Natural killer cell (primary cell): Measurements from ENCODE around the gene PLA2G4A. TPM values are rescaled to one million over a fixed set of nuclear protein-coding genes. Genes with fewer than 3 reads are reported as not detected.

ENCODE experiments used
- ATAC-seq, 3 donors: fragments of 150-1000 bp in 2 of 3; fragments of 200-7000 bp in 1 of 3; cut with Tn5 transposase; 1 replicate in 1 of 3; 2 replicates in 2 of 3; pipeline ENCODE4 v1.10.0; 2021; ENCODE audit warnings: mild to moderate bottlenecking in 2 of 3, moderate library complexity in 2 of 3
- DNase-seq, 2 donors: peaks; one replicate each; pipeline versions ENCODE4 v3.0.0 to v3.0.0-alpha.2; 2013 to 2021; ENCODE audit warnings: mixed read lengths in 1 of 2
- H3K27ac ChIP-seq: one replicate; pipeline ENCODE4 v1.5.1; 2013; ENCODE audit warnings: mild to moderate bottlenecking, low read length
- H3K27me3 ChIP-seq: one replicate; pipeline ENCODE4 v1.6.1; 2013; ENCODE audit warnings: low read length; ENCODE audit not compliant: control insufficient read depth, insufficient read depth
- H3K36me3 ChIP-seq: one replicate; pipeline ENCODE4 v1.6.1; 2013; ENCODE audit warnings: low read length; ENCODE audit not compliant: control insufficient read depth, insufficient read depth
- H3K4me1 ChIP-seq: one replicate; pipeline ENCODE4 v1.6.1; 2013; ENCODE audit warnings: low read length; ENCODE audit not compliant: control insufficient read depth, insufficient read depth
- H3K4me3 ChIP-seq: one replicate; pipeline ENCODE4 v1.5.1; 2013; ENCODE audit warnings: low read length
- H3K9me3 ChIP-seq: one replicate; pipeline ENCODE4 v1.6.1; 2013; ENCODE audit warnings: low read length; ENCODE audit not compliant: control insufficient read depth, insufficient read depth
- H3K27ac Mint-ChIP-seq, 2 donors: one replicate each; pipeline ENCODE4 v1.8.0; 2022; ENCODE audit warnings: mild to moderate bottlenecking in 2 of 2, mixed read lengths in 2 of 2, moderate library complexity in 1 of 2
- H3K27me3 Mint-ChIP-seq, 2 donors: one replicate each; pipeline ENCODE4 v1.8.0; 2022; ENCODE audit warnings: low read depth in 2 of 2, mixed read lengths in 2 of 2
- H3K36me3 Mint-ChIP-seq: one replicate; pipeline ENCODE4 v1.8.0; 2022; ENCODE audit warnings: mixed read lengths
- H3K4me1 Mint-ChIP-seq, 2 donors: one replicate each; pipeline ENCODE4 v1.8.0; 2022; ENCODE audit warnings: mixed read lengths in 2 of 2
- H3K4me3 Mint-ChIP-seq: one replicate; pipeline ENCODE4 v1.8.0; 2022; ENCODE audit warnings: mild to moderate bottlenecking, moderate library complexity, mixed read lengths
- H3K9me3 Mint-ChIP-seq, 2 donors: one replicate each; pipeline ENCODE4 v1.8.0; 2022; ENCODE audit warnings: mixed read lengths in 2 of 2
- WGBS: methylation state at CpG from one replicate; pipeline ENCODE4 v1.1.7; 2013; ENCODE audit warnings: missing lambda C conversion rate; ENCODE audit not compliant: insufficient coverage; 5-methylcytosine and 5-hydroxymethylcytosine counted together
- intact Hi-C: fragments of 100-400 bp; cut with micrococcal nuclease; formaldehyde crosslinking; loops from one replicate; pipeline ENCODE4 v1.14.2; 2022
- total RNA-seq, 4 donors: library from RNA; stranded (reverse); fragments of 120-200 nt in 1 of 4; gene quantifications; one replicate each; pipeline versions ENCODE4 v1.2.3 to v1.2.4, GENCODE V29; 2013 to 2022
- TF ChIP-seq, protein P1 (sequence below): fragments of 200-600 bp; IDR thresholded peaks from one replicate; pipeline ENCODE4 v1.8.0; 2022; ENCODE audit warnings: antibody characterized with exemption

The PLA2G4A gene
- total RNA-seq, 3 donors from 2014 or later (not counting 1 experiment from before 2014, with no cell fraction given), result 0.33 to 1.3 (median 0.45) TPM

DNA sequence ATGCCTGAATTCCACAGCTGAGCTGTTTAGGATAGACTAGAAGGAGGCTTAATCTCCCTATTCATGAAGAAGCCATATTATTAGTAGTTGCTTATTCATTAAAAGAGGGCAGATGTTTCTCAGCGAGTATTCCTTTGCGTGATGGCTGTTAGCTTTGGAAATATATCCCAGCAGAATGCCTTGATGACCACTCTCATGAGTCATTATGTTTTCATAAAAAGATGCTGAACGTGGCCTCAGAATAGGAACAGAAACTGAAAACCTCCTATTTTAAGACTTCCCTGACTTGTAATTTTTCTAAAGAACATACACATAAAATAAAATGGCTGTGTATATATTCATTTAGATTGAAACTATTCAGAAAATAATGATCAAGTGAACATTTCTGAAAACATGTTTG lies 9.6 kb upstream of the PLA2G4A start:
- H3K36me3 Mint-ChIP-seq, result no peaks in the 10 kb centered on the region
- H3K9me3 ChIP-seq, result no peaks in the 10 kb centered on the region
- no peaks in the 10 kb centered on the region for H3K36me3 ChIP-seq
- H3K4me3 ChIP-seq, result no peak overlapping the region
- TF ChIP-seq, protein P1, sequence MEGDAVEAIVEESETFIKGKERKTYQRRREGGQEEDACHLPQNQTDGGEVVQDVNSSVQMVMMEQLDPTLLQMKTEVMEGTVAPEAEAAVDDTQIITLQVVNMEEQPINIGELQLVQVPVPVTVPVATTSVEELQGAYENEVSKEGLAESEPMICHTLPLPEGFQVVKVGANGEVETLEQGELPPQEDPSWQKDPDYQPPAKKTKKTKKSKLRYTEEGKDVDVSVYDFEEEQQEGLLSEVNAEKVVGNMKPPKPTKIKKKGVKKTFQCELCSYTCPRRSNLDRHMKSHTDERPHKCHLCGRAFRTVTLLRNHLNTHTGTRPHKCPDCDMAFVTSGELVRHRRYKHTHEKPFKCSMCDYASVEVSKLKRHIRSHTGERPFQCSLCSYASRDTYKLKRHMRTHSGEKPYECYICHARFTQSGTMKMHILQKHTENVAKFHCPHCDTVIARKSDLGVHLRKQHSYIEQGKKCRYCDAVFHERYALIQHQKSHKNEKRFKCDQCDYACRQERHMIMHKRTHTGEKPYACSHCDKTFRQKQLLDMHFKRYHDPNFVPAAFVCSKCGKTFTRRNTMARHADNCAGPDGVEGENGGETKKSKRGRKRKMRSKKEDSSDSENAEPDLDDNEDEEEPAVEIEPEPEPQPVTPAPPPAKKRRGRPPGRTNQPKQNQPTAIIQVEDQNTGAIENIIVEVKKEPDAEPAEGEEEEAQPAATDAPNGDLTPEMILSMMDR, result no peak
- no peaks in the 10 kb centered on the region for H3K27me3 Mint-ChIP-seq
- 71% methylated on average over 3 of the region's 3 CpGs for WGBS
- H3K27ac ChIP-seq, result no peak overlapping the region
- no peaks in the 10 kb centered on the region for H3K4me1 ChIP-seq
- DNase-seq, result no peak
- no peaks in the 10 kb centered on the region for H3K27me3 ChIP-seq
- no peak for ATAC-seq
- H3K4me1 Mint-ChIP-seq, result no peaks in the 10 kb centered on the region
- intact Hi-C loops, result no loop called here
- H3K27ac Mint-ChIP-seq, result no peak overlapping the region
- H3K9me3 Mint-ChIP-seq, result no peaks in the 10 kb centered on the region
- no peak overlapping the region for H3K4me3 Mint-ChIP-seq

DNA sequence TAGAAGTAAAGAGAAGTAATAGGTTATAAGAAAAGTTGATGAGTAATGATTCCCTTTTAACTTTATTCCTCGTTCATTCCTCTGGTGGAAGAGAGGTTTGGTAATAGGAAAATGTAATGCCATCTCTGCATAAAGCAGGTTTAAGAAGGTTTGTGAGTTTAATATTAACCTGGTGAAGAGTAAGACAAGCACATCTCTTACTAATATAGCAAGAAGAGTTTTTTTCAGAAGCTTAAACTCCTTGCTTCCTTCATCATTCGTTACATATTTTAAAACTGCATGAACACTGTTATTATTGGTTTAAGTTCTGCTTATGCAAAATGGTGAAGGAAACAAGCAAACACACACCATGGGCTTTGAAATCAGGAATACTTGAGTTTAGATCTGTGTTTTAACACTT lies 9.2 kb upstream of the PLA2G4A start:
- no peaks in the 10 kb centered on the region for H3K9me3 Mint-ChIP-seq
- no peaks in the 10 kb centered on the region for H3K27me3 Mint-ChIP-seq

DNA sequence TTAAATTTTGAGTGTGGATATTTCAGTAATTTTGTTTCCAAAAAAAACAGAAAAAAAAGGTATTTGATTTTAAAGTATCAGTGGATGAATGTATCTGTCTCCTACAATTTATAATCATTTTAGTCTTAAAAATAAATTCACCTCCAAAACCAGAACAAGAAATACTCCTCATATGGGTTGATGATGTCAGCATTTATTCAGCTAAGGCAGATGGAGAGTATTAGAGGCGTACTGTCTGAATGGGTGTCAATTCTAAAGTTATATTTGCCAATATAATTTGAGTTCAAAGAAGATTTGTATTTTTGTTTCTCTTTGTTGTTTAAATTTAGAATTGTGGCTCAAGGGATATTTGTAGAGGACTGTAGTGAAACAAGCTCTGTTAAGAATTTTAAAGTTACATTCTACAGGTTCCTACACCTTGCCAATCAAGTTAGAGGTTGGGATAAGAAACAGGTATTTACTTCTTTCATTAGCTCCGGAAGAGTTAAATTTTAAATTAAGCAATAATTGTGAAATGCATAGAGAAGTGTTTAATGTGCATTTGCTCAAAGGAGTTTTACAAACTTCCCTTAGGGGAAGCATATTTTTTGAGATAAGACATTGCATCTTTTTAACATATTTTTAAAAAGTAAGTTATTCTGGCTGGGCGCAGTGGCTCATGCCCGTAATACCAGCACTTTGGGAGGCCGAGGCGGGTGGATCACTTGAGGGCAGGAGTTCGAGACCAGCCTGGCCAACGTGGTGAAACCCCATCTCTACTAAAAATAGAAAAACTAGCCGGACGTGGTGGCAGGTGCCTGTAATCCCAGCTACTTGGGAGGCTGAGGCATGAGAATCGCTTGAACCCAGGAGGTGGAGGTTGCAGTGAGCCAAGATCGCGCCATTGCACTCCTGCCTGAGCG lies 1.2 kb downstream of the PLA2G4A start:
- ATAC-seq (no peak), DNase-seq (no peak)
- intact Hi-C loops, result no loop called here
- Mint-ChIP-seq H3K27me3 (peaks cover 7 to 16% of the 10 kb centered on the region in 2 donors), H3K36me3 (no peaks in the 10 kb centered on the region), H3K4me3 (peak overlapping the region; percentile 95), H3K9me3 (no peaks in the 10 kb centered on the region), H3K27ac (peak overlapping the region in 1 of 2 donors; percentile 36), H3K4me1 (peaks cover 19% of the 10 kb centered on the region in 2 donors)
- Histone ChIP-seq H3K4me1 (peaks cover 2% of the 10 kb centered on the region), H3K9me3 (no peaks in the 10 kb centered on the region), H3K27me3 (no peaks in the 10 kb centered on the region), H3K27ac (no peak overlapping the region), H3K36me3 (no peaks in the 10 kb centered on the region), H3K4me3 (peak overlapping the region; percentile 49)
- 40% methylated on average over 13 of the region's 14 CpGs for WGBS
- TF ChIP-seq, protein P1, result no peak

More for the DNA sequence above, 9.2 kb upstream of the PLA2G4A start:
- DNase-seq (no peak), ATAC-seq (no peak)
- TF ChIP-seq, protein P1, result no peak
- H3K36me3 ChIP-seq, result no peaks in the 10 kb centered on the region
- intact Hi-C loops, result no loop called here
- Mint-ChIP-seq H3K27ac (no peak overlapping the region), H3K4me1 (no peaks in the 10 kb centered on the region), H3K36me3 (no peaks in the 10 kb centered on the region), H3K4me3 (no peak overlapping the region)
- no peak overlapping the region for H3K4me3 ChIP-seq
- H3K9me3 ChIP-seq, result no peaks in the 10 kb centered on the region
- no CpG with 5 or more reads among the region's 2 CpGs for WGBS
- H3K4me1 ChIP-seq, result no peaks in the 10 kb centered on the region
- no peaks in the 10 kb centered on the region for H3K27me3 ChIP-seq
- H3K27ac ChIP-seq, result no peak overlapping the region
